ENCODE data around the gene HIPK1.

Gene HIPK1

DNA sequence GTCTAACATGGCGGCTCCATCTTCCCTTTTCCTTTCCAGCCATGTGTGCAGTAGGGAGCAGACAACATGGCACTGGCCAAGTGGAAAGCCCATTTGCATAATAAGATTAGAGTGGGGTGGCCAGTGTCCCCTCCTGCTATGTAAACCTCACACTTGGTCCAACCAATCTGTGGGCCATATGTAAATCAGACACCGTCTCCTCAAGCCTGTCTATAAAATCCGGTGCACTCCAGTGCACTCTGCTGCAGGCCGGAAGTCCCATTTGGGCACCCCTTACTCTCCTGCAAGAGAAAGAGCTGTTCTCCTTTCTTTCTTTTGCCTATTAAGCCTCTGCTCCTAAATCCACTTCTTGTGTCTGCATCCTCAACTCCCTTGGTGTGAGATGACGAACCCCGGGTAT is 94.3 kb downstream of the HIPK1 start:
- no peak for FAIRE-seq
- DNase-seq (ENCODE audit: insufficient read length, low spot score), result no peak
- TF ChIP-seq, protein P1, sequence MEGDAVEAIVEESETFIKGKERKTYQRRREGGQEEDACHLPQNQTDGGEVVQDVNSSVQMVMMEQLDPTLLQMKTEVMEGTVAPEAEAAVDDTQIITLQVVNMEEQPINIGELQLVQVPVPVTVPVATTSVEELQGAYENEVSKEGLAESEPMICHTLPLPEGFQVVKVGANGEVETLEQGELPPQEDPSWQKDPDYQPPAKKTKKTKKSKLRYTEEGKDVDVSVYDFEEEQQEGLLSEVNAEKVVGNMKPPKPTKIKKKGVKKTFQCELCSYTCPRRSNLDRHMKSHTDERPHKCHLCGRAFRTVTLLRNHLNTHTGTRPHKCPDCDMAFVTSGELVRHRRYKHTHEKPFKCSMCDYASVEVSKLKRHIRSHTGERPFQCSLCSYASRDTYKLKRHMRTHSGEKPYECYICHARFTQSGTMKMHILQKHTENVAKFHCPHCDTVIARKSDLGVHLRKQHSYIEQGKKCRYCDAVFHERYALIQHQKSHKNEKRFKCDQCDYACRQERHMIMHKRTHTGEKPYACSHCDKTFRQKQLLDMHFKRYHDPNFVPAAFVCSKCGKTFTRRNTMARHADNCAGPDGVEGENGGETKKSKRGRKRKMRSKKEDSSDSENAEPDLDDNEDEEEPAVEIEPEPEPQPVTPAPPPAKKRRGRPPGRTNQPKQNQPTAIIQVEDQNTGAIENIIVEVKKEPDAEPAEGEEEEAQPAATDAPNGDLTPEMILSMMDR (IDR thresholded peaks at IDR 0.05; ENCODE audit: insufficient read depth, missing control alignments), result no peak

DNA sequence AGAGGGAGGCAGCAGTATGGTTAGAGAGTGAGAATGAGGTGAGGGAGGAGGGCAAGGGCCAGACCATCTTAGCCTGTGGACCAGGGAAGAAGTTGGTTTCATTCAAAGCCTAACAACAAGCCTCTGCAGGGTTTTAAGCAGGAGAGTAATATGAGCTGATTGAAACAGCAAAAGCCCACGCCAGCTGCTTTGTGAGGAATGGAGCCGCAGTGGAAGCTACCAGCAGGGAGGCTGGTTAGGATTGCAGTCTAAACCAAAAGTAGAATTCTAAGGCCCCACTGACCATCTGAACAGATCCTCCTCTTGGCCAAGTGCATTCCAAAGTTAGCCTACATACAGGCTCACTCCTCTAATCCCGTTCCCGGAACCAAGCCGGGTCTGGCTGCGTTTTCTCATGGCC is 94.9 kb downstream of the HIPK1 start:
- no peak for FAIRE-seq
- TF ChIP-seq, protein P1 (IDR thresholded peaks at IDR 0.05; ENCODE audit: insufficient read depth, missing control alignments), result no peak
- DNase-seq (ENCODE audit: insufficient read length, low spot score), result no peak

DNA sequence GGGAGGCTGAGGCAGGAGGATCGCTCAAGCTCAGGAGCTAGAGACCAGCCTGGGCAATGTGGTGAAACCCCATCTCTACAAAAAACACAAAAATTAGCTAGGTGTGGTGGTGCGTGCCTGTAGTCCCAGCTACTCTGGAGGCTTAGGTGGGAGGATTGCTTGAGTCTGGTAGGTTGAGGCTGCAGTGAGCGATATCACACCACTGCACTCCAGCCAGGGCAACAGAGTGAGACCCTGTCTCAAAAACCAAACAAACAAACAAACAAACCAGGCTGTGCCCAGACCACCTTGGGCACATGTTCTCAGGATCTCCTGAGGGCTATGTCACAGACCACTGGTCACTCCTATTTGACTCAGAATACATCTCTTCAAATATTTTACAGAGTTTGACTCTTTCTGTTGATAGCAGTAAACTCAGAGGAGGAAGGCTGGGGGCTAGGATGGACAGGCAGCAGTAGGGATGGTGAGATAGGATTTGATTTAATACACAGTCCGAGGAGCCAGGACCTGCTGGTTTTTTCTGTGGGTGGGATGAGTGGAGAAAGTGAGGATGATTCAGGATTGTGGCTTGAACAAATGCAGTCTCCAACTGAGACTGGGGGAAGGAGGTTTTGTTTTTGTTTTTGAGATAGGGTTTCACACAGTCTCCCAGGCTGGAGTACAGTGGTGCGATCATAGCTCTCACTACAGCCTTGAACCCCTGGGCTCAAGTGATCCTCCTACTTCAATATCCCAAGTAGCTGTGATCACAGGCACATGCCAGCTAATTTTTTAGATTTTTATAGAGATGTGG is 96.7 kb downstream of the HIPK1 start:
- no peak for DNase-seq (ENCODE audit: insufficient read length, low spot score)
- FAIRE-seq, result no peak
- TF ChIP-seq, protein P1 (IDR thresholded peaks at IDR 0.05; ENCODE audit: insufficient read depth, missing control alignments), result no peak

DNA sequence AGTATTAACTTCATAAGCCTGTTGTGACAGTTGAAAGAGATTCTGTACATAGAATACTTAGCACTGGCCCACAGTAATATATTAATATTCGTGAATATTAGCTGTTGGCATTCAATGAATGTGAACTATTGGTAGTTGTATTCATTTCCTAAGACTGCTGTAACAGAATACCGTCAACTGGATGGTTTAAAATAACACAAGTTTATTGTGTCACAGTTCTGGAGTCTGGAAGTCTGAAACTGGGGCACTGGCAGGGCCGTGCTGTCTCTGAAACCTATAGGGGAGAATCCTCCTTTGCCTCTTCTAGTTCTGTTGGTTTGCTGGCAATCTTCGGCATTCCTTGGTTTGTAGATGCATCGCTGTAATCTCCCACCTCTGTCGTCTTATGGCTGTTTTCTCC is 97.7 kb downstream of the HIPK1 start:
- TF ChIP-seq, protein P1 (IDR thresholded peaks at IDR 0.05; ENCODE audit: insufficient read depth, missing control alignments), result no peak
- FAIRE-seq (no peak), DNase-seq (ENCODE audit: insufficient read length, low spot score) (no peak)
